HCT116 (cell line): ENCODE data around the gene TWIST1. TPM values are rescaled to one million over a fixed set of nuclear protein-coding genes. Genes with fewer than 3 reads are reported as not detected.

Source experiments
- ATAC-seq: fragments of 200-7000 bp; cut with Tn5 transposase; 2 replicates; pipeline ENCODE4 v1.9.1; 2020; ENCODE audit warnings: mild to moderate bottlenecking, moderate library complexity
- BruUV-seq: library from RNA; stranded (reverse); fragments of 400-500 nt; replicated peaks from 2 replicates; lab custom pipeline; 2021; lab: Mats Ljungman, UMichigan
- CTCF ChIA-PET: fragments of 300-600 bp; sonication (Branson Sonifier 250); formaldehyde crosslinking; loops from one replicate; lab custom pipeline; 2021; ENCODE audit warnings: antibody characterized with exemption; lab: Charles Lee
- POLR2A ChIA-PET: fragments of 300-600, 350-600 bp; sonication (Branson Sonifier 250); formaldehyde crosslinking; loops from one replicate; lab custom pipeline; 2021; ENCODE audit warnings: antibody characterized with exemption; lab: Charles Lee
- RAD21 ChIA-PET, 2 experiments: fragments of 300-600 bp; sonication (Branson Sonifier 250); formaldehyde crosslinking; loops; one replicate each; lab custom pipeline; 2023; ENCODE audit warnings: low total read pairs in 2 of 2; ENCODE audit not compliant: uncharacterized antibody in 2 of 2, unreplicated experiment in 2 of 2, low non-redundant PET in 1 of 2; lab: Charles Lee
- DNase-seq: peaks from one replicate; pipeline ENCODE4 v3.0.0-alpha.2; 2010; ENCODE audit warnings: low read depth, low spot score
- H2AFZ ChIP-seq: fragments of 200-600 bp; shearing (Covaris generic), sonication (generic); 2 replicates; pipeline ENCODE4 v1.6.1; 2017; ENCODE audit warnings: low read depth, mixed run types, mixed read lengths, antibody characterized with exemption, low read length; ENCODE audit not compliant: poor library complexity, severe bottlenecking
- H3K27ac ChIP-seq: 2 replicates; pipeline ENCODE4 v1.5.1; 2012; ENCODE audit warnings: low read depth, low read length
- H3K27me3 ChIP-seq: fragments of 200-600 bp; sonication (generic); 2 replicates; pipeline ENCODE4 v1.6.1; 2016; ENCODE audit warnings: mixed run types, low read length, mixed read lengths; ENCODE audit not compliant: insufficient read depth
- H3K36me3 ChIP-seq, 2 experiments: fragments of 200-500 bp in 1 of 2; fragments of 200-600 bp in 1 of 2; sonication (Bioruptor generic) in 1 of 2; sonication (generic) in 1 of 2; 2 replicates each; pipeline versions ENCODE4 v1.5.1 to v1.6.1; 2014 to 2016; ENCODE audit warnings: low read length in 2 of 2, inconsistent platforms in 1 of 2, mixed read lengths in 1 of 2, mixed run types in 1 of 2; ENCODE audit not compliant: insufficient read depth in 2 of 2, control insufficient read depth in 1 of 2
- H3K4me1 ChIP-seq, 2 experiments: fragments of 200-600 bp in 1 of 2; sonication (generic) in 1 of 2; 2 replicates each; pipeline versions ENCODE4 v1.5.1 to v1.6.1; 2012 to 2017; ENCODE audit warnings: low read length in 2 of 2, inconsistent platforms in 1 of 2, mild to moderate bottlenecking in 1 of 2, mixed read lengths in 1 of 2, mixed run types in 1 of 2, moderate library complexity in 1 of 2; ENCODE audit not compliant: insufficient read depth in 2 of 2, control insufficient read depth in 1 of 2
- H3K4me2 ChIP-seq: fragments of 200-600 bp; sonication (generic); 2 replicates; pipeline ENCODE4 v1.6.1; 2017; ENCODE audit warnings: mixed run types, low read length, mixed read lengths
- H3K4me3 ChIP-seq, 2 experiments: fragments of 200-600 bp in 1 of 2; sonication (generic) in 1 of 2; replicated peaks in 1 of 2; 2 replicates each; pipeline ENCODE4 v1.5.1; 2011 to 2016; ENCODE audit warnings: low read length in 2 of 2, control low read depth in 1 of 2, low read depth in 1 of 2, mild to moderate bottlenecking in 1 of 2, mixed read lengths in 1 of 2, mixed run types in 1 of 2
- H3K79me2 ChIP-seq: fragments of 200-600 bp; sonication (generic); 2 replicates; pipeline ENCODE4 v1.6.1; 2017; ENCODE audit warnings: mild to moderate bottlenecking, mixed run types, low read length, moderate library complexity, mixed read lengths; ENCODE audit not compliant: insufficient read depth
- H3K9ac ChIP-seq: fragments of 200-600 bp; sonication (generic); 2 replicates; pipeline ENCODE4 v1.6.1; 2016; ENCODE audit warnings: low read length, mixed read lengths
- H3K9me2 ChIP-seq: fragments of 200-600 bp; sonication (generic), shearing (Covaris generic); 2 replicates; pipeline ENCODE4 v1.6.1; 2017; ENCODE audit warnings: mixed run types, mild to moderate bottlenecking, moderate library complexity; ENCODE audit not compliant: insufficient read depth
- H3K9me3 ChIP-seq, 2 experiments: fragments of 200-500 bp in 1 of 2; fragments of 200-600 bp in 1 of 2; sonication (Bioruptor generic) in 1 of 2; sonication (generic) in 1 of 2; 2 replicates each; pipeline ENCODE4 v1.6.1; 2014 to 2017; ENCODE audit warnings: low read length in 2 of 2, mixed read lengths in 2 of 2, inconsistent platforms in 1 of 2, low read depth in 1 of 2, mild to moderate bottlenecking in 1 of 2, mixed run types in 1 of 2, moderate library complexity in 1 of 2; ENCODE audit not compliant: control insufficient read depth in 1 of 2, insufficient read depth in 1 of 2
- H4K20me1 ChIP-seq: fragments of 200-600 bp; sonication (generic), shearing (Covaris generic); 2 replicates; pipeline ENCODE4 v1.6.1; 2017; ENCODE audit warnings: mixed run types, mild to moderate bottlenecking, moderate library complexity; ENCODE audit not compliant: insufficient read depth
- CBX3 ChIP-seq: IDR thresholded peaks from 2 replicates; pipeline ENCODE4 v1.6.1; 2012; ENCODE audit warnings: low read depth
- CEBPB ChIP-seq: IDR thresholded peaks from 2 replicates; pipeline ENCODE4 v1.6.1; 2012; ENCODE audit warnings: low read depth
- EGR1 ChIP-seq: IDR thresholded peaks from 2 replicates; pipeline ENCODE4 v1.6.1; 2012; ENCODE audit warnings: low read depth
- ELF1 ChIP-seq: IDR thresholded peaks from 2 replicates; pipeline ENCODE4 v1.6.1; 2012; ENCODE audit warnings: low read depth, borderline replicate concordance
- EZH2 ChIP-seq: fragments of 200-600 bp; sonication (generic); IDR thresholded peaks from 2 replicates; pipeline ENCODE4 v1.6.1; 2017; ENCODE audit warnings: antibody characterized with exemption, mixed run types
- FOSL1 ChIP-seq: IDR thresholded peaks from 2 replicates; pipeline ENCODE4 v1.6.1; 2012; ENCODE audit warnings: low read depth
- JUND ChIP-seq: IDR thresholded peaks from 2 replicates; pipeline ENCODE4 v1.6.1; 2012
- POLR2A ChIP-seq: IDR thresholded peaks from 2 replicates; pipeline ENCODE4 v1.7.0; 2011; ENCODE audit warnings: borderline replicate concordance; ENCODE audit not compliant: insufficient read depth, insufficient read length; ENCODE audit errors: extremely low read depth
- POLR2AphosphoS5 ChIP-seq: IDR thresholded peaks from 2 replicates; pipeline ENCODE4 v1.6.1; 2011; ENCODE audit warnings: mild to moderate bottlenecking, low read depth, low read length, moderate library complexity
- RAD21 ChIP-seq: IDR thresholded peaks from 2 replicates; pipeline ENCODE4 v1.6.1; 2012; ENCODE audit warnings: low read depth, mild to moderate bottlenecking
- SIN3A ChIP-seq: IDR thresholded peaks from 2 replicates; pipeline ENCODE4 v1.6.1; 2012; ENCODE audit warnings: low read depth
- SRF ChIP-seq: IDR thresholded peaks from 2 replicates; pipeline ENCODE4 v1.6.1; 2012; ENCODE audit warnings: low read depth
- TCF7L2 ChIP-seq: IDR thresholded peaks from 2 replicates; pipeline ENCODE4 v1.7.0; 2011; ENCODE audit warnings: borderline replicate concordance, inconsistent platforms; ENCODE audit not compliant: insufficient read depth, insufficient read length; ENCODE audit errors: extremely low read depth
- YY1 ChIP-seq: IDR thresholded peaks from 2 replicates; pipeline ENCODE4 v1.6.1; 2011; ENCODE audit warnings: low read length, low read depth, moderate library complexity, mild to moderate bottlenecking; ENCODE audit not compliant: insufficient replicate concordance; ENCODE audit errors: extremely low read depth
- ZFX ChIP-seq: fragments of 450-650 bp; IDR thresholded peaks from 2 replicates; pipeline ENCODE4 v1.6.1; 2017
- intact Hi-C: fragments of 100-400 bp; cut with micrococcal nuclease; formaldehyde crosslinking; loops from 2 replicates; pipeline ENCODE4 v1.10.0; 2022
- total RNA-seq: library from RNA; stranded (reverse); gene quantifications from one replicate; pipeline ENCODE4 v1.2.1, GENCODE V29; 2021; ENCODE audit not compliant: unreplicated experiment
- TF ChIP-seq, protein P1 (sequence below): IDR thresholded peaks from 2 replicates; pipeline ENCODE4 v1.6.1; 2012
- TF ChIP-seq, protein P2 (sequence below), 3 experiments: fragments of 200-600 bp in 1 of 3; sonication (generic) in 1 of 3; IDR thresholded peaks in 2 of 3; conservative IDR thresholded peaks in 1 of 3; 2 replicates each; pipeline ENCODE4 v1.5.1; 2012 to 2017; ENCODE audit warnings: low read depth in 2 of 3, low read length in 2 of 3, antibody characterized with exemption in 1 of 3, borderline replicate concordance in 1 of 3, control low read depth in 1 of 3, mild to moderate bottlenecking in 1 of 3, mixed read lengths in 1 of 3, mixed run types in 1 of 3, moderate library complexity in 1 of 3; ENCODE audit not compliant: insufficient read depth in 1 of 3
- TF ChIP-seq, protein P3 (sequence below): IDR thresholded peaks from 2 replicates; pipeline ENCODE4 v1.6.1; 2012; ENCODE audit warnings: low read depth
- TF ChIP-seq, protein P4 (sequence below): IDR thresholded peaks from 2 replicates; pipeline ENCODE4 v1.6.1; 2011; ENCODE audit warnings: mild to moderate bottlenecking, low read length, moderate library complexity; ENCODE audit not compliant: insufficient replicate concordance; ENCODE audit errors: extremely low read depth

The TWIST1 gene
- total RNA-seq, 1 experiment from 2014 or later: 0.86 TPM

DNA sequence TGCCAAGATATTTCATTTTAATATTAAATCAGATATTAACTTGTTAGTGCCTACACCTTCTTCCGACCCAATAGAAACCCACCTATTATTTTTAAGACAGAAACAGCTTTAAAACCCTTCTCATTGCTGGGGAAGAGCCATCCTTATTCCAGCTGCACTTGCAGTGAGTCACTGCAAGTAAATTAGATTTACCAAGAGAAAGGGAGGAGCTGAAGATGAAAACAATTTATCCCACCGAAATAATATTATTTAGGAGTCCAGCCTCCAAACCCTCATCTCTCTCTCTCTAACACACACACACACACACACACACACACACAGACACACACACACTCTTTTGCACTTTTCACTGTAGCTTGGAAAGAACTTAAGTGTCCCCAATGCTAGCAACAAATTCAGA, 26.9 kb downstream of the TWIST1 start:
- intact Hi-C loops: no loop called here
- RAD21 ChIA-PET: no interaction called here
- H3K4me2 ChIP-seq: no peak overlapping the region
- H3K27me3 ChIP-seq: no peaks in the 10 kb centered on the region
- no peaks in the 10 kb centered on the region for H4K20me1 ChIP-seq
- TF ChIP-seq TCF7L2: no peak
- no peak for TF ChIP-seq YY1
- no peak for TF ChIP-seq JUND
- no peak for TF ChIP-seq EGR1
- TF ChIP-seq, protein P1, sequence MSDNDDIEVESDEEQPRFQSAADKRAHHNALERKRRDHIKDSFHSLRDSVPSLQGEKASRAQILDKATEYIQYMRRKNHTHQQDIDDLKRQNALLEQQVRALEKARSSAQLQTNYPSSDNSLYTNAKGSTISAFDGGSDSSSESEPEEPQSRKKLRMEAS: no peak
- TF ChIP-seq SRF: no peak
- no peak for TF ChIP-seq POLR2A
- TF ChIP-seq CBX3: no peak
- TF ChIP-seq, protein P2, sequence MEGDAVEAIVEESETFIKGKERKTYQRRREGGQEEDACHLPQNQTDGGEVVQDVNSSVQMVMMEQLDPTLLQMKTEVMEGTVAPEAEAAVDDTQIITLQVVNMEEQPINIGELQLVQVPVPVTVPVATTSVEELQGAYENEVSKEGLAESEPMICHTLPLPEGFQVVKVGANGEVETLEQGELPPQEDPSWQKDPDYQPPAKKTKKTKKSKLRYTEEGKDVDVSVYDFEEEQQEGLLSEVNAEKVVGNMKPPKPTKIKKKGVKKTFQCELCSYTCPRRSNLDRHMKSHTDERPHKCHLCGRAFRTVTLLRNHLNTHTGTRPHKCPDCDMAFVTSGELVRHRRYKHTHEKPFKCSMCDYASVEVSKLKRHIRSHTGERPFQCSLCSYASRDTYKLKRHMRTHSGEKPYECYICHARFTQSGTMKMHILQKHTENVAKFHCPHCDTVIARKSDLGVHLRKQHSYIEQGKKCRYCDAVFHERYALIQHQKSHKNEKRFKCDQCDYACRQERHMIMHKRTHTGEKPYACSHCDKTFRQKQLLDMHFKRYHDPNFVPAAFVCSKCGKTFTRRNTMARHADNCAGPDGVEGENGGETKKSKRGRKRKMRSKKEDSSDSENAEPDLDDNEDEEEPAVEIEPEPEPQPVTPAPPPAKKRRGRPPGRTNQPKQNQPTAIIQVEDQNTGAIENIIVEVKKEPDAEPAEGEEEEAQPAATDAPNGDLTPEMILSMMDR (IDR thresholded peaks at IDR 0.05 in 2 of 3, conservative IDR thresholded peaks at IDR 0.05 in 1 of 3; ENCODE audit: borderline replicate concordance in 1 of 3, insufficient read depth in 1 of 3, low read depth in 2 of 3, low read length in 2 of 3): no peak
- no peak for TF ChIP-seq POLR2AphosphoS5
- no peak for TF ChIP-seq EZH2
- TF ChIP-seq ELF1: no peak
- TF ChIP-seq, protein P3, sequence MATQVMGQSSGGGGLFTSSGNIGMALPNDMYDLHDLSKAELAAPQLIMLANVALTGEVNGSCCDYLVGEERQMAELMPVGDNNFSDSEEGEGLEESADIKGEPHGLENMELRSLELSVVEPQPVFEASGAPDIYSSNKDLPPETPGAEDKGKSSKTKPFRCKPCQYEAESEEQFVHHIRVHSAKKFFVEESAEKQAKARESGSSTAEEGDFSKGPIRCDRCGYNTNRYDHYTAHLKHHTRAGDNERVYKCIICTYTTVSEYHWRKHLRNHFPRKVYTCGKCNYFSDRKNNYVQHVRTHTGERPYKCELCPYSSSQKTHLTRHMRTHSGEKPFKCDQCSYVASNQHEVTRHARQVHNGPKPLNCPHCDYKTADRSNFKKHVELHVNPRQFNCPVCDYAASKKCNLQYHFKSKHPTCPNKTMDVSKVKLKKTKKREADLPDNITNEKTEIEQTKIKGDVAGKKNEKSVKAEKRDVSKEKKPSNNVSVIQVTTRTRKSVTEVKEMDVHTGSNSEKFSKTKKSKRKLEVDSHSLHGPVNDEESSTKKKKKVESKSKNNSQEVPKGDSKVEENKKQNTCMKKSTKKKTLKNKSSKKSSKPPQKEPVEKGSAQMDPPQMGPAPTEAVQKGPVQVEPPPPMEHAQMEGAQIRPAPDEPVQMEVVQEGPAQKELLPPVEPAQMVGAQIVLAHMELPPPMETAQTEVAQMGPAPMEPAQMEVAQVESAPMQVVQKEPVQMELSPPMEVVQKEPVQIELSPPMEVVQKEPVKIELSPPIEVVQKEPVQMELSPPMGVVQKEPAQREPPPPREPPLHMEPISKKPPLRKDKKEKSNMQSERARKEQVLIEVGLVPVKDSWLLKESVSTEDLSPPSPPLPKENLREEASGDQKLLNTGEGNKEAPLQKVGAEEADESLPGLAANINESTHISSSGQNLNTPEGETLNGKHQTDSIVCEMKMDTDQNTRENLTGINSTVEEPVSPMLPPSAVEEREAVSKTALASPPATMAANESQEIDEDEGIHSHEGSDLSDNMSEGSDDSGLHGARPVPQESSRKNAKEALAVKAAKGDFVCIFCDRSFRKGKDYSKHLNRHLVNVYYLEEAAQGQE: no peak
- no peak for TF ChIP-seq RAD21
- TF ChIP-seq CEBPB: no peak
- TF ChIP-seq, protein P4, sequence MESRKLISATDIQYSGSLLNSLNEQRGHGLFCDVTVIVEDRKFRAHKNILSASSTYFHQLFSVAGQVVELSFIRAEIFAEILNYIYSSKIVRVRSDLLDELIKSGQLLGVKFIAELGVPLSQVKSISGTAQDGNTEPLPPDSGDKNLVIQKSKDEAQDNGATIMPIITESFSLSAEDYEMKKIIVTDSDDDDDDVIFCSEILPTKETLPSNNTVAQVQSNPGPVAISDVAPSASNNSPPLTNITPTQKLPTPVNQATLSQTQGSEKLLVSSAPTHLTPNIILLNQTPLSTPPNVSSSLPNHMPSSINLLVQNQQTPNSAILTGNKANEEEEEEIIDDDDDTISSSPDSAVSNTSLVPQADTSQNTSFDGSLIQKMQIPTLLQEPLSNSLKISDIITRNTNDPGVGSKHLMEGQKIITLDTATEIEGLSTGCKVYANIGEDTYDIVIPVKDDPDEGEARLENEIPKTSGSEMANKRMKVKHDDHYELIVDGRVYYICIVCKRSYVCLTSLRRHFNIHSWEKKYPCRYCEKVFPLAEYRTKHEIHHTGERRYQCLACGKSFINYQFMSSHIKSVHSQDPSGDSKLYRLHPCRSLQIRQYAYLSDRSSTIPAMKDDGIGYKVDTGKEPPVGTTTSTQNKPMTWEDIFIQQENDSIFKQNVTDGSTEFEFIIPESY: no peak
- no peak for TF ChIP-seq ZFX
- TF ChIP-seq FOSL1: no peak
- no peak for TF ChIP-seq SIN3A
- TF ChIP-seq, all 23 proteins: peak for 0
- ATAC-seq (no peak), DNase-seq (no peak)
- H2AFZ ChIP-seq: no peak overlapping the region
- H3K27ac ChIP-seq: no peak overlapping the region
- BruUV-seq: no TSS peak
- no peaks in the 10 kb centered on the region for H3K79me2 ChIP-seq
- H3K36me3 ChIP-seq: no peaks in the 10 kb centered on the region
- 0 out of 4 replicates have a peak, but pooled peaks cover 0 to 3% of the 10 kb centered on the region in 2 experiments for H3K9me3 ChIP-seq
- CTCF ChIA-PET: no interaction called here
- no peak overlapping the region for H3K4me3 ChIP-seq
- H3K9ac ChIP-seq: no peak overlapping the region
- no peaks in the 10 kb centered on the region for H3K9me2 ChIP-seq
- H3K4me1 ChIP-seq: no peaks in the 10 kb centered on the region
- POLR2A ChIA-PET: no interaction called here
